Airway epithelial cell (primary cell): ENCODE measurements around the gene TSC22D2. TPM values are rescaled to one million over a fixed set of nuclear protein-coding genes. Genes with fewer than 3 reads are reported as not detected.

Experiments
- total RNA-seq: library from RNA; depleted of rRNA; stranded (reverse); fragments of >200 nt; gene quantifications from 2 replicates; pipeline ENCODE4 v1.2.3, GENCODE V29; 2015

Gene TSC22D2
- total RNA-seq: 10.5 and 12.1 TPM in 2 replicates

GRCh38 chr3:150408221-150409124 is at the start of gene TSC22D2:
TSS of gene TSC22D2 (plus strand) at chr3:150408298. CDS start at chr3:150409351, 1,053 bp downstream.

Other genes starting within 250 kb of the TSC22D2 start
- gene SERP1, start 138.2 kb downstream of the TSC22D2 start, total RNA-seq: 191 and 350 TPM in 2 replicates
- 73.9 and 158 TPM in 2 replicates for gene EIF2A, start 138.5 kb downstream of the TSC22D2 start, total RNA-seq
- 96.8 and 134 TPM in 2 replicates for gene SELENOT, start 195.0 kb downstream of the TSC22D2 start, total RNA-seq